Measurements from ENCODE around the gene CDKL2. TPM values are rescaled to one million over a fixed set of nuclear protein-coding genes. Genes with fewer than 3 reads are reported as not detected.

CDKL2 gene
- polyA plus RNA-seq, 1 donor from 2014 or later: 25.7 TPM

DNA sequence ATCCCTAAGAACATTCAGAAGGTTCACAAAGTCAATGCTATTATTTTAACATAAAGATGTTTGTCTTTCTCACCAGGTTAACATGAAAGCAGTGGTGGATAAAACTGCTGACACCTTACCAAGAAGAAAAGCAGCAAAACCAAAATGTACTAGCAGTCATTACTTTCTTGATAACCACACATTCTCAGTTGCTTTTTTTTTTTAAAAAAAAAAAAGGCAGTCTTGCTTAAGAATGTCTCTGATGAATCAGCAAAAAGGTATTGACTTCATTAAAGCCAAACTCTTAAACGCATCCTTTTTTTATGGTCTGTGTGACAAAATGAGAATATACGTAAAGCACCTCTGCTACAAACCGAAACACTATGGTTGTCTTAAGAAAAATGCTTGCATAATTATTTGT, 31.9 kb downstream of the CDKL2 start:
- Histone ChIP-seq H3K9me2 (ENCODE audit: insufficient read depth, low read length) (no peaks in the 10 kb centered on the region), H2AFZ (ENCODE audit: low read depth, low read length) (no peak overlapping the region), H3F3A (ENCODE audit: insufficient read depth, low read length, poor library complexity, severe bottlenecking) (no peaks in the 10 kb centered on the region), H3K27me3 (ENCODE audit: insufficient read depth, low read depth, low read length) (no peaks in the 10 kb centered on the region), H3K4me3 (ENCODE audit: low read length) (no peak overlapping the region), H3K9ac (ENCODE audit: low read length) (no peak overlapping the region), H3K79me2 (replicated peaks; ENCODE audit: insufficient read depth, low read length) (no peaks in the 10 kb centered on the region), H4K20me1 (ENCODE audit: insufficient read depth) (no peaks in the 10 kb centered on the region), H3K4me2 (ENCODE audit: low read length) (no peak overlapping the region), H3K36me3 (ENCODE audit: insufficient read depth, low read length) (peaks cover 6% of the 10 kb centered on the region), H3K27ac (ENCODE audit: low read length) (no peak overlapping the region), H3K9me3 (ENCODE audit: low read length) (no peaks in the 10 kb centered on the region)
- TF ChIP-seq, protein P1, sequence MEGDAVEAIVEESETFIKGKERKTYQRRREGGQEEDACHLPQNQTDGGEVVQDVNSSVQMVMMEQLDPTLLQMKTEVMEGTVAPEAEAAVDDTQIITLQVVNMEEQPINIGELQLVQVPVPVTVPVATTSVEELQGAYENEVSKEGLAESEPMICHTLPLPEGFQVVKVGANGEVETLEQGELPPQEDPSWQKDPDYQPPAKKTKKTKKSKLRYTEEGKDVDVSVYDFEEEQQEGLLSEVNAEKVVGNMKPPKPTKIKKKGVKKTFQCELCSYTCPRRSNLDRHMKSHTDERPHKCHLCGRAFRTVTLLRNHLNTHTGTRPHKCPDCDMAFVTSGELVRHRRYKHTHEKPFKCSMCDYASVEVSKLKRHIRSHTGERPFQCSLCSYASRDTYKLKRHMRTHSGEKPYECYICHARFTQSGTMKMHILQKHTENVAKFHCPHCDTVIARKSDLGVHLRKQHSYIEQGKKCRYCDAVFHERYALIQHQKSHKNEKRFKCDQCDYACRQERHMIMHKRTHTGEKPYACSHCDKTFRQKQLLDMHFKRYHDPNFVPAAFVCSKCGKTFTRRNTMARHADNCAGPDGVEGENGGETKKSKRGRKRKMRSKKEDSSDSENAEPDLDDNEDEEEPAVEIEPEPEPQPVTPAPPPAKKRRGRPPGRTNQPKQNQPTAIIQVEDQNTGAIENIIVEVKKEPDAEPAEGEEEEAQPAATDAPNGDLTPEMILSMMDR (IDR thresholded peaks at IDR 0.05; ENCODE audit: poor library complexity, severe bottlenecking): no peak
- no peak for TF ChIP-seq POLR2AphosphoS5 (IDR thresholded peaks at IDR 0.05)
- no peak for TF ChIP-seq RAD21 (conservative IDR thresholded peaks at IDR 0.05)
- no peak for TF ChIP-seq EZH2 (IDR thresholded peaks at IDR 0.05; ENCODE audit: borderline replicate concordance, insufficient read depth, low read length, poor library complexity, severe bottlenecking)
- no peak for TF ChIP-seq EP300 (conservative IDR thresholded peaks at IDR 0.05; ENCODE audit: poor library complexity, severe bottlenecking)
- TF ChIP-seq, protein P2, sequence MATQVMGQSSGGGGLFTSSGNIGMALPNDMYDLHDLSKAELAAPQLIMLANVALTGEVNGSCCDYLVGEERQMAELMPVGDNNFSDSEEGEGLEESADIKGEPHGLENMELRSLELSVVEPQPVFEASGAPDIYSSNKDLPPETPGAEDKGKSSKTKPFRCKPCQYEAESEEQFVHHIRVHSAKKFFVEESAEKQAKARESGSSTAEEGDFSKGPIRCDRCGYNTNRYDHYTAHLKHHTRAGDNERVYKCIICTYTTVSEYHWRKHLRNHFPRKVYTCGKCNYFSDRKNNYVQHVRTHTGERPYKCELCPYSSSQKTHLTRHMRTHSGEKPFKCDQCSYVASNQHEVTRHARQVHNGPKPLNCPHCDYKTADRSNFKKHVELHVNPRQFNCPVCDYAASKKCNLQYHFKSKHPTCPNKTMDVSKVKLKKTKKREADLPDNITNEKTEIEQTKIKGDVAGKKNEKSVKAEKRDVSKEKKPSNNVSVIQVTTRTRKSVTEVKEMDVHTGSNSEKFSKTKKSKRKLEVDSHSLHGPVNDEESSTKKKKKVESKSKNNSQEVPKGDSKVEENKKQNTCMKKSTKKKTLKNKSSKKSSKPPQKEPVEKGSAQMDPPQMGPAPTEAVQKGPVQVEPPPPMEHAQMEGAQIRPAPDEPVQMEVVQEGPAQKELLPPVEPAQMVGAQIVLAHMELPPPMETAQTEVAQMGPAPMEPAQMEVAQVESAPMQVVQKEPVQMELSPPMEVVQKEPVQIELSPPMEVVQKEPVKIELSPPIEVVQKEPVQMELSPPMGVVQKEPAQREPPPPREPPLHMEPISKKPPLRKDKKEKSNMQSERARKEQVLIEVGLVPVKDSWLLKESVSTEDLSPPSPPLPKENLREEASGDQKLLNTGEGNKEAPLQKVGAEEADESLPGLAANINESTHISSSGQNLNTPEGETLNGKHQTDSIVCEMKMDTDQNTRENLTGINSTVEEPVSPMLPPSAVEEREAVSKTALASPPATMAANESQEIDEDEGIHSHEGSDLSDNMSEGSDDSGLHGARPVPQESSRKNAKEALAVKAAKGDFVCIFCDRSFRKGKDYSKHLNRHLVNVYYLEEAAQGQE (IDR thresholded peaks at IDR 0.05; ENCODE audit: borderline replicate concordance): no peak
- no peak for TF ChIP-seq MXI1 (conservative IDR thresholded peaks at IDR 0.05; ENCODE audit: poor library complexity, severe bottlenecking)
- no peak for TF ChIP-seq TAF1 (IDR thresholded peaks at IDR 0.05; ENCODE audit: low read depth)
- TF ChIP-seq SMC3 (conservative IDR thresholded peaks at IDR 0.05; ENCODE audit: poor library complexity): no peak

- TF ChIP-seq MXI1 (conservative IDR thresholded peaks at IDR 0.05; ENCODE audit: poor library complexity, severe bottlenecking): no peak
- TF ChIP-seq TAF1 (IDR thresholded peaks at IDR 0.05; ENCODE audit: low read depth): no peak
- no peak for TF ChIP-seq SMC3 (conservative IDR thresholded peaks at IDR 0.05; ENCODE audit: poor library complexity)
- no peak for TF ChIP-seq EZH2 (IDR thresholded peaks at IDR 0.05; ENCODE audit: borderline replicate concordance, insufficient read depth, low read length, poor library complexity, severe bottlenecking)
- no peak for TF ChIP-seq POLR2AphosphoS5 (IDR thresholded peaks at IDR 0.05)
- TF ChIP-seq, protein P2 (IDR thresholded peaks at IDR 0.05; ENCODE audit: borderline replicate concordance): no peak
- TF ChIP-seq, protein P1 (IDR thresholded peaks at IDR 0.05; ENCODE audit: poor library complexity, severe bottlenecking): no peak
- no peak for TF ChIP-seq RAD21 (conservative IDR thresholded peaks at IDR 0.05)
- TF ChIP-seq EP300 (conservative IDR thresholded peaks at IDR 0.05; ENCODE audit: poor library complexity, severe bottlenecking): no peak
- no peaks in the 10 kb centered on the region for H3K9me2 ChIP-seq (ENCODE audit: insufficient read depth, low read length)
- H3F3A ChIP-seq (ENCODE audit: insufficient read depth, low read length, poor library complexity, severe bottlenecking): no peaks in the 10 kb centered on the region
- peaks cover 6% of the 10 kb centered on the region for H3K36me3 ChIP-seq (ENCODE audit: insufficient read depth, low read length)
- no peak overlapping the region for H3K4me3 ChIP-seq (ENCODE audit: low read length)
- no peaks in the 10 kb centered on the region for H4K20me1 ChIP-seq (ENCODE audit: insufficient read depth)
- H3K79me2 ChIP-seq (replicated peaks; ENCODE audit: insufficient read depth, low read length): no peaks in the 10 kb centered on the region
- H3K4me2 ChIP-seq (ENCODE audit: low read length): no peak overlapping the region
- no peak overlapping the region for H3K27ac ChIP-seq (ENCODE audit: low read length)
- H3K9me3 ChIP-seq (ENCODE audit: low read length): no peaks in the 10 kb centered on the region
- H3K27me3 ChIP-seq (ENCODE audit: insufficient read depth, low read depth, low read length): no peaks in the 10 kb centered on the region
- no peak overlapping the region for H2AFZ ChIP-seq (ENCODE audit: low read depth, low read length)
- no peak overlapping the region for H3K9ac ChIP-seq (ENCODE audit: low read length)
Measured at GRCh38 chr4:75596061-75596460, 34.3 kb downstream of the CDKL2 start.

Measured in neural cell (in vitro differentiated cells).